Right cardiac atrium (tissue), 5 donors: ENCODE results near the gene CERT1. TPM values are rescaled to one million over a fixed set of nuclear protein-coding genes. Genes with fewer than 3 reads are reported as not detected.

Experiments used
- ATAC-seq, 2 donors: fragments of 200-7000 bp; cut with Tn5 transposase; one replicate each; pipeline versions ENCODE4 v1.8.0 to v1.9.1; 2020; ENCODE audit warnings: moderate library complexity in 2 of 2, mild to moderate bottlenecking in 1 of 2
- DNase-seq, 3 donors: peaks; one replicate each; pipeline ENCODE4 v3.0.0-alpha.2; 2020
- H3K27ac ChIP-seq: one replicate; pipeline ENCODE4 v1.5.1; 2013; ENCODE audit warnings: mild to moderate bottlenecking, low read length, control low read depth, moderate library complexity
- H3K27me3 ChIP-seq: one replicate; pipeline ENCODE4 v1.6.1; 2013; ENCODE audit not compliant: control insufficient read depth, insufficient read depth
- H3K4me1 ChIP-seq: one replicate; pipeline ENCODE4 v1.6.1; 2013; ENCODE audit warnings: low read length; ENCODE audit not compliant: control insufficient read depth, insufficient read depth
- H3K4me3 ChIP-seq: one replicate; pipeline ENCODE4 v1.5.1; 2013; ENCODE audit warnings: low read length, control low read depth
- H3K9me3 ChIP-seq: one replicate; pipeline ENCODE4 v1.6.1; 2013; ENCODE audit warnings: low read length; ENCODE audit not compliant: control insufficient read depth
- WGBS: extraction: QIAGEN DNeasy Blood & Tissue Kit; methylation state at CpG from one replicate; pipeline ENCODE4 v1.1.7; 2013; 5-methylcytosine and 5-hydroxymethylcytosine counted together
- intact Hi-C, 4 donors: fragments of 100-400 bp; cut with DNase I; formaldehyde crosslinking; loops; one replicate each; pipeline versions ENCODE4 v1.11.0 to v1.14.0; 2022 to 2023
- polyA plus RNA-seq: library from polyadenylated mRNA; stranded (reverse); fragments of 200-250 nt; gene quantifications from one replicate; pipeline ENCODE4 v1.2.3, GENCODE V29; 2013
- total RNA-seq, 4 donors: library from RNA; stranded (reverse); fragmentation: NEBNext Ultra II Directional; extraction: Animal tissue kit (Norgen Biotek cat#: 25700); gene quantifications; one replicate each; pipeline ENCODE4 v1.2.1, GENCODE V29; 2021
- donor health status: healthy with polysubstance abuse.
- donor health status: DM: no; HTN: yes; CAD: no.
- donor health status: DM: no; HTN: no; CAD: no.
- donor health status: DM: no; HTN: yes; CAD: no; lungs with severe emphysema.
- donor health status: DM: yes; HTN: yes; CAD: no.

Gene CERT1
- total and polyA plus RNA-seq, 5 donors = 9.1 to 28.7 (median 27.7) TPM

GRCh38 chr5:75473463-75473862, 38.0 kb downstream of the CERT1 start:
- H3K27ac ChIP-seq = no peak overlapping the region
- WGBS = 70% methylated on average over 2 of the region's 2 CpGs

GRCh38 chr5:75472973-75473372, 38.5 kb downstream of the CERT1 start:
- no peak overlapping the region for H3K4me3 ChIP-seq
- DNase-seq (no peak), ATAC-seq (no peak)
- 98% methylated on average over 1 of the region's 1 CpG for WGBS
- intact Hi-C loops = no loop called here
- H3K4me1 ChIP-seq = no peaks in the 10 kb centered on the region
- H3K27me3 ChIP-seq = no peaks in the 10 kb centered on the region
- H3K27ac ChIP-seq = no peak overlapping the region
- H3K9me3 ChIP-seq = peaks cover 5% of the 10 kb centered on the region

More at GRCh38 chr5:75473463-75473862, 38.0 kb downstream of the CERT1 start:
- no peak overlapping the region for H3K4me3 ChIP-seq
- H3K27me3 ChIP-seq = no peaks in the 10 kb centered on the region
- no peaks in the 10 kb centered on the region for H3K4me1 ChIP-seq
- ATAC-seq (no peak), DNase-seq (no peak)
- H3K9me3 ChIP-seq = peaks cover 2% of the 10 kb centered on the region
- intact Hi-C loops = no loop called here

GRCh38 chr5:75471193-75471592, 40.2 kb downstream of the CERT1 start:
- no peak overlapping the region for H3K27ac ChIP-seq
- no peak overlapping the region for H3K4me3 ChIP-seq
- intact Hi-C loops = no loop called here
- 96% methylated on average over 2 of the region's 2 CpGs for WGBS
- ATAC-seq (no peak), DNase-seq (no peak)
- H3K27me3 ChIP-seq = no peaks in the 10 kb centered on the region
- H3K9me3 ChIP-seq = peaks cover 5% of the 10 kb centered on the region
- H3K4me1 ChIP-seq = no peaks in the 10 kb centered on the region

- DNase-seq = no peak
- no peaks in the 10 kb centered on the region for H3K27me3 ChIP-seq
- no peak for ATAC-seq
- H3K9me3 ChIP-seq = peaks cover 5% of the 10 kb centered on the region
- intact Hi-C loops = no loop called here
- no peaks in the 10 kb centered on the region for H3K4me1 ChIP-seq
- H3K4me3 ChIP-seq = no peak overlapping the region
- 99% methylated on average over 1 of the region's 1 CpG for WGBS
- no peak overlapping the region for H3K27ac ChIP-seq
These were observed 42.4 kb downstream of the CERT1 start for GRCh38 chr5:75469017-75469416.

- Histone ChIP-seq H3K27me3 (no peaks in the 10 kb centered on the region), H3K27ac (no peak overlapping the region), H3K4me1 (no peaks in the 10 kb centered on the region), H3K9me3 (peaks cover 5% of the 10 kb centered on the region), H3K4me3 (no peak overlapping the region)
- ATAC-seq (no peak), DNase-seq (no peak)
- intact Hi-C loops = no loop called here
- WGBS = 97% methylated on average over 2 of the region's 2 CpGs
These were observed 42.8 kb downstream of the CERT1 start for GRCh38 chr5:75468593-75468992.

- Histone ChIP-seq H3K4me1 (no peaks in the 10 kb centered on the region), H3K27me3 (no peaks in the 10 kb centered on the region), H3K9me3 (peaks cover 5% of the 10 kb centered on the region), H3K27ac (no peak overlapping the region), H3K4me3 (no peak overlapping the region)
- 69% methylated on average over 6 of the region's 6 CpGs for WGBS
- DNase-seq (no peak), ATAC-seq (no peak)
- intact Hi-C loops = no loop called here
These were observed 45.3 kb downstream of the CERT1 start for GRCh38 chr5:75466006-75466716.

GRCh38 chr5:75465480-75465879, 45.9 kb downstream of the CERT1 start:
- 62% methylated on average over 1 of the region's 1 CpG for WGBS
- intact Hi-C loops = no loop called here
- no peak for DNase-seq

GRCh38 chr5:75463726-75464125, 47.7 kb downstream of the CERT1 start:
- ATAC-seq = no peak
- Histone ChIP-seq H3K4me1 (no peaks in the 10 kb centered on the region), H3K27ac (no peak overlapping the region), H3K4me3 (no peak overlapping the region), H3K27me3 (no peaks in the 10 kb centered on the region), H3K9me3 (peaks cover 5% of the 10 kb centered on the region)
- WGBS = 94% methylated on average over 2 of the region's 2 CpGs
- intact Hi-C loops = no loop called here
- DNase-seq = no peak

More at GRCh38 chr5:75465480-75465879, 45.9 kb downstream of the CERT1 start:
- Histone ChIP-seq H3K4me1 (no peaks in the 10 kb centered on the region), H3K27ac (no peak overlapping the region), H3K27me3 (no peaks in the 10 kb centered on the region), H3K4me3 (no peak overlapping the region), H3K9me3 (peaks cover 5% of the 10 kb centered on the region)
- ATAC-seq = peak; percentile 80 to 95

GRCh38 chr5:75461679-75462078, 49.8 kb downstream of the CERT1 start:
- 45% methylated on average over 1 of the region's 1 CpG for WGBS
- no peak overlapping the region for H3K4me3 ChIP-seq

GRCh38 chr5:75460942-75461610, 50.4 kb downstream of the CERT1 start:
- Histone ChIP-seq H3K27ac (no peak overlapping the region), H3K27me3 (no peaks in the 10 kb centered on the region), H3K4me3 (no peak overlapping the region), H3K9me3 (no peaks in the 10 kb centered on the region), H3K4me1 (no peaks in the 10 kb centered on the region)
- 76% methylated on average over 8 of the region's 8 CpGs for WGBS
- intact Hi-C loops = no loop called here
- DNase-seq (no peak), ATAC-seq (no peak)

More at GRCh38 chr5:75461679-75462078, 49.8 kb downstream of the CERT1 start:
- DNase-seq (no peak), ATAC-seq (no peak)
- Histone ChIP-seq H3K27me3 (no peaks in the 10 kb centered on the region), H3K9me3 (no peaks in the 10 kb centered on the region), H3K4me1 (no peaks in the 10 kb centered on the region), H3K27ac (no peak overlapping the region)
- intact Hi-C loops = no loop called here

GRCh38 chr5:75460532-75460931, 50.9 kb downstream of the CERT1 start:
- DNase-seq (no peak), ATAC-seq (no peak)
- no peaks in the 10 kb centered on the region for H3K9me3 ChIP-seq
- intact Hi-C loops = no loop called here
- WGBS = 68% methylated on average over 2 of the region's 2 CpGs
- no peak overlapping the region for H3K27ac ChIP-seq
- no peaks in the 10 kb centered on the region for H3K27me3 ChIP-seq
- H3K4me1 ChIP-seq = no peaks in the 10 kb centered on the region
- H3K4me3 ChIP-seq = no peak overlapping the region
